ENCODE results near the gene HAGHL. TPM values are rescaled to one million over a fixed set of nuclear protein-coding genes. Genes with fewer than 3 reads are reported as not detected.

The HAGHL gene
- total RNA-seq, 1 donor from 2014 or later, result 1.0 TPM

DNA sequence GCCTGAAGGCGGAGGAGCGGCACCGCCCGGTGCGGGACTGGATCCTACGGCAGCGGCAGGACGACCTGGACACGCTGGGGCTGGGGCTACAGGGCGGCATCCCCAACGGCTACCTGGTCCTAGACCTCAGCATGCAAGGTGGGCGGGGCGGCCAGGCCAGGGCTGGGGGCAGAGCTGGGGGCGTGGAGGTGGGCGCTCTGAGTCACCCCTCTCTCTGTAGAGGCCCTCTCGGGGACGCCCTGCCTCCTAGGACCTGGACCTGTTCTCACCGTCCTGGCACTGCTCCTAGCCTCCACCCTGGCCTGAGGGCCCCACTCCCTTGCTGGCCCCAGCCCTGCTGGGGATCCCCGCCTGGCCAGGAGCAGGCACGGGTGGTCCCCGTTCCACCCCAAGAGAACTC is 41.5 kb downstream of the HAGHL start:
- H3K27ac Mint-ChIP-seq, result no peak overlapping the region
- Histone ChIP-seq H3K79me2 (ENCODE audit: low read depth) (no peaks in the 10 kb centered on the region), H3K9me3 (ENCODE audit: low read depth) (no peaks in the 10 kb centered on the region), H3K4me3 (no peak overlapping the region), H3K4me1 (no peaks in the 10 kb centered on the region), H4K20me1 (ENCODE audit: low read depth) (no peaks in the 10 kb centered on the region), H3K36me3 (no peaks in the 10 kb centered on the region), H3K27me3 (no peaks in the 10 kb centered on the region), H2AFZ (replicated peaks) (no peak overlapping the region), H3K27ac (no peak overlapping the region), H3K4me2 (no peak overlapping the region), H3K9ac (no peak overlapping the region), H3F3A (ENCODE audit: low read depth) (no peaks in the 10 kb centered on the region)
- no peaks in the 10 kb centered on the region for H3K36me3 Mint-ChIP-seq
- H3K27me3 Mint-ChIP-seq (ENCODE audit: insufficient read depth, low read depth), result peaks cover 4% of the 10 kb centered on the region
- DNase-seq (ENCODE audit: low spot score), result no peak
- TF ChIP-seq, protein P1, sequence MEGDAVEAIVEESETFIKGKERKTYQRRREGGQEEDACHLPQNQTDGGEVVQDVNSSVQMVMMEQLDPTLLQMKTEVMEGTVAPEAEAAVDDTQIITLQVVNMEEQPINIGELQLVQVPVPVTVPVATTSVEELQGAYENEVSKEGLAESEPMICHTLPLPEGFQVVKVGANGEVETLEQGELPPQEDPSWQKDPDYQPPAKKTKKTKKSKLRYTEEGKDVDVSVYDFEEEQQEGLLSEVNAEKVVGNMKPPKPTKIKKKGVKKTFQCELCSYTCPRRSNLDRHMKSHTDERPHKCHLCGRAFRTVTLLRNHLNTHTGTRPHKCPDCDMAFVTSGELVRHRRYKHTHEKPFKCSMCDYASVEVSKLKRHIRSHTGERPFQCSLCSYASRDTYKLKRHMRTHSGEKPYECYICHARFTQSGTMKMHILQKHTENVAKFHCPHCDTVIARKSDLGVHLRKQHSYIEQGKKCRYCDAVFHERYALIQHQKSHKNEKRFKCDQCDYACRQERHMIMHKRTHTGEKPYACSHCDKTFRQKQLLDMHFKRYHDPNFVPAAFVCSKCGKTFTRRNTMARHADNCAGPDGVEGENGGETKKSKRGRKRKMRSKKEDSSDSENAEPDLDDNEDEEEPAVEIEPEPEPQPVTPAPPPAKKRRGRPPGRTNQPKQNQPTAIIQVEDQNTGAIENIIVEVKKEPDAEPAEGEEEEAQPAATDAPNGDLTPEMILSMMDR (IDR thresholded peaks at IDR 0.05), result no peak
- TF ChIP-seq EZH2phosphoT487 (IDR thresholded peaks at IDR 0.05) (no peak), EZH2 (IDR thresholded peaks at IDR 0.05) (no peak)
- no peak overlapping the region for H3K4me3 Mint-ChIP-seq
- peaks cover 4% of the 10 kb centered on the region for H3K4me1 Mint-ChIP-seq
- H3K9me3 Mint-ChIP-seq, result no peaks in the 10 kb centered on the region

DNA sequence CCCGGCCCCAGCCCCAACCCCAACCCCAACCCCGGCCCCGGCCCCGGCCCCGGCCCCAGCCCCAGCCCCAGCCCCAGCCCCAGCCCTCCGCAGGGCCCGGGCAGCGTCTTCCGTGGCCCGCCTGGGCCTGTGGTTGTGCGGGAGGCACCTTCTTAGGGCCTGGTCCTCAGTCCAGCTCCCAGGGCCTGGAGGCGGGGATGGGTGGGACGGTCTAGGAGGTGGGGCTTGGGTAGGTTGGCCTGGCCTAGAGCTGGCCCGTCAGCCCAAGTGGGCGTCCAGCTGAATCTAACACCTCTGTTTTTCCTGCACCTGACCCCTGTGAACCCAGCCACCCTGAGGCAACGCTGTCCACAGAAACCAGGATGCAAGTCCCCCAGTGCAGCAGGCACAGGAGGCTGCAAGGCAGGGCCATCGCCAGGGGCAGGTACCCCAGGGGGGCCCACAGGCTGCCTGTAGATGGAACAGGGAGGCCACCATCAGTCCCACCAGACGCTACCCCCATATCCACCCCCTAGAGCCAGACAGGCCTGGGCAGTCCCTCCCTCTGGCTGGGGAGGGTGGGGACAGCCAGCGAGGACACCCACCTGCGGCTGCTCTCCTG is 42.4 kb downstream of the HAGHL start:
- DNase-seq (ENCODE audit: low spot score), result no peak
- no peak overlapping the region for H3K27ac Mint-ChIP-seq
- H3K4me3 ChIP-seq, result no peak overlapping the region
- H3K4me3 Mint-ChIP-seq, result no peak overlapping the region
- TF ChIP-seq, protein P1 (IDR thresholded peaks at IDR 0.05), result no peak
- TF ChIP-seq EZH2phosphoT487 (IDR thresholded peaks at IDR 0.05) (no peak), EZH2 (IDR thresholded peaks at IDR 0.05) (no peak)
- no peaks in the 10 kb centered on the region for H3K79me2 ChIP-seq (ENCODE audit: low read depth)
- H4K20me1 ChIP-seq (ENCODE audit: low read depth), result no peaks in the 10 kb centered on the region
- no peaks in the 10 kb centered on the region for H3K36me3 Mint-ChIP-seq
- no peaks in the 10 kb centered on the region for H3K27me3 ChIP-seq
- peaks cover 5% of the 10 kb centered on the region for H3K27me3 Mint-ChIP-seq (ENCODE audit: insufficient read depth, low read depth)
- H3K36me3 ChIP-seq, result no peaks in the 10 kb centered on the region
- no peaks in the 10 kb centered on the region for H3K9me3 ChIP-seq (ENCODE audit: low read depth)
- H3K4me2 ChIP-seq, result no peak overlapping the region
- H2AFZ ChIP-seq (replicated peaks), result no peak overlapping the region
- no peaks in the 10 kb centered on the region for H3K4me1 ChIP-seq
- peaks cover 2% of the 10 kb centered on the region for H3K4me1 Mint-ChIP-seq
- H3K27ac ChIP-seq, result no peak overlapping the region
- no peaks in the 10 kb centered on the region for H3K9me3 Mint-ChIP-seq
- no peaks in the 10 kb centered on the region for H3F3A ChIP-seq (ENCODE audit: low read depth)
- no peak overlapping the region for H3K9ac ChIP-seq

DNA sequence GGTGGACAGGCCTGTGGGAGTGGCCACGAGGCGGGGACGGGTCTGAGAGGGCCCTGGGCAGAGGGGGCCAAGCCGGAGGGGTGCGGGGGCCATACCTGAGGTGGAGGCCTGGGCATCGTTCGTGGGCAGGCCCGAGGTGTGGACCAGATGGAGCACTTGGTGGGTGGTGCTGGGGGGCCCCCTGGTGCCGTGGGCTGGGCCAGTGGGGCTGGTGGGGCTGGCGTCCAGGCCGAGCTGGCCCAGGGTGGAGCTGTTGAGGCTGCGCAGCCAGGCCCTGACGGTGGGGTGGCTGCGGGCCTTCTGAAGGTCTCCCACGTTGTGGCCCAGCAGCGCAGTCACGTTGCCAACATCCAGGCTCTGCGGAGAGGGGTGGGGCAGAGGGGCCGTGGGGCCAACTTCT is 43.0 kb downstream of the HAGHL start:
- no peak overlapping the region for H3K4me2 ChIP-seq
- H3K27ac ChIP-seq, result no peak overlapping the region
- peaks cover 5% of the 10 kb centered on the region for H3K27me3 Mint-ChIP-seq (ENCODE audit: insufficient read depth, low read depth)
- no peaks in the 10 kb centered on the region for H3F3A ChIP-seq (ENCODE audit: low read depth)
- TF ChIP-seq EZH2 (IDR thresholded peaks at IDR 0.05) (no peak), EZH2phosphoT487 (IDR thresholded peaks at IDR 0.05) (no peak)
- TF ChIP-seq, protein P1 (IDR thresholded peaks at IDR 0.05), result no peak
- H3K79me2 ChIP-seq (ENCODE audit: low read depth), result no peaks in the 10 kb centered on the region
- no peak overlapping the region for H3K27ac Mint-ChIP-seq
- peaks cover 2% of the 10 kb centered on the region for H3K4me1 Mint-ChIP-seq
- H3K9me3 ChIP-seq (ENCODE audit: low read depth), result no peaks in the 10 kb centered on the region
- no peaks in the 10 kb centered on the region for H3K36me3 ChIP-seq
- DNase-seq (ENCODE audit: low spot score), result no peak
- H4K20me1 ChIP-seq (ENCODE audit: low read depth), result no peaks in the 10 kb centered on the region
- no peak overlapping the region for H3K4me3 ChIP-seq
- no peaks in the 10 kb centered on the region for H3K4me1 ChIP-seq
- H3K9ac ChIP-seq, result no peak overlapping the region
- no peaks in the 10 kb centered on the region for H3K9me3 Mint-ChIP-seq
- H2AFZ ChIP-seq (replicated peaks), result no peak overlapping the region
- no peaks in the 10 kb centered on the region for H3K36me3 Mint-ChIP-seq
- H3K27me3 ChIP-seq, result no peaks in the 10 kb centered on the region
- no peak overlapping the region for H3K4me3 Mint-ChIP-seq
